GM12878 (cell line): ENCODE data around the gene C8G. TPM values are rescaled to one million over a fixed set of nuclear protein-coding genes. Genes with fewer than 3 reads are reported as not detected.
A peak's percentile ranks its signal among the peaks of the same experiment; 100 is the strongest.

Source experiments
- ATF2 ChIP-seq: IDR thresholded peaks from 2 replicates; pipeline ENCODE4 v1.6.1; 2012; ENCODE audit warnings: low read length, inconsistent platforms
- BACH1 ChIP-seq: fragments of 450-650 bp; IDR thresholded peaks from 2 replicates; pipeline ENCODE4 v1.6.1; 2017; ENCODE audit warnings: mild to moderate bottlenecking, borderline replicate concordance
- BHLHE40 ChIP-seq, 2 experiments: fragments of 450-650 bp in 1 of 2; IDR thresholded peaks; 2 replicates each; pipeline ENCODE4 v1.6.1; 2011 to 2017; ENCODE audit warnings: low read depth in 2 of 2, borderline replicate concordance in 1 of 2, improper control_type of control experiment in 1 of 2, low read length in 1 of 2, mild to moderate bottlenecking in 1 of 2
- CBFB ChIP-seq: IDR thresholded peaks from 2 replicates; pipeline ENCODE4 v1.6.1; 2016; ENCODE audit warnings: antibody characterized with exemption, low read depth
- DPF2 ChIP-seq: fragments of 450-650 bp; IDR thresholded peaks from 2 replicates; pipeline ENCODE4 v1.6.1; 2017; ENCODE audit warnings: mild to moderate bottlenecking
- HDGF ChIP-seq: fragments of 450-650 bp; IDR thresholded peaks from 2 replicates; pipeline ENCODE4 v1.6.1; 2016; ENCODE audit warnings: antibody characterized with exemption
- IKZF2 ChIP-seq, 2 experiments: fragments of 450-650 bp; IDR thresholded peaks; 2 replicates each; pipeline ENCODE4 v1.6.1; 2017; ENCODE audit warnings: mild to moderate bottlenecking in 2 of 2, moderate library complexity in 2 of 2
- MLLT1 ChIP-seq: fragments of 450-650 bp; IDR thresholded peaks from 2 replicates; pipeline ENCODE4 v1.6.1; 2016; ENCODE audit warnings: mild to moderate bottlenecking
- MTA3 ChIP-seq: IDR thresholded peaks from 2 replicates; pipeline ENCODE4 v1.6.1; 2012; ENCODE audit warnings: low read length, inconsistent platforms, borderline replicate concordance
- NR2F1 ChIP-seq: fragments of 450-650 bp; conservative IDR thresholded peaks from 2 replicates; pipeline ENCODE4 v1.6.1; 2017; ENCODE audit warnings: mild to moderate bottlenecking
- RELA ChIP-seq: fragments of 450-650 bp; IDR thresholded peaks from 2 replicates; pipeline ENCODE4 v1.8.0; 2014; ENCODE audit warnings: borderline replicate concordance; ENCODE audit not compliant: partially characterized antibody
- SIN3A ChIP-seq: IDR thresholded peaks from 2 replicates; pipeline ENCODE4 v1.6.1; 2012; ENCODE audit warnings: low read depth, low read length, improper control_type of control experiment
- SREBF1 ChIP-seq: IDR thresholded peaks from 2 replicates; pipeline ENCODE4 v1.6.1; 2012; ENCODE audit warnings: mild to moderate bottlenecking, low read length
- polyA plus RNA-seq, 11 experiments: library from polyadenylated mRNA; depleted of rRNA in 4 of 11; unstranded in 6 of 11; stranded (reverse) in 5 of 11; fragments of >200 nt; fragmentation: Nextera tagmentation in 4 of 11; fragmentation: Illumina TruSeq in 1 of 11; extraction: Ambion mirVana in 4 of 11; extraction: Trizol in 1 of 11; gene quantifications; 1 replicate in 1 of 11; 2 replicates in 10 of 11; pipeline versions ENCODE4 v1.2.1 to v1.2.3, GENCODE V29; 2011 to 2016; ENCODE audit warnings: inconsistent platforms in 2 of 11, missing spikeins in 2 of 11, low read depth in 1 of 11
- total RNA-seq, 4 experiments: library from RNA; depleted of rRNA in 3 of 4; stranded (reverse); fragments of >200 nt in 3 of 4; fragmentation: Illumina TruSeq in 1 of 4; extraction: Trizol in 1 of 4; gene quantifications; 2 replicates each; pipeline versions ENCODE4 v1.2.1 to v1.2.3, GENCODE V29; 2013 to 2021
- TF ChIP-seq, protein P1 (sequence below): fragments of 450-650 bp; IDR thresholded peaks from 2 replicates; pipeline ENCODE4 v1.6.1; 2017; ENCODE audit warnings: mild to moderate bottlenecking, moderate library complexity
- TF ChIP-seq, protein P2 (sequence below): fragments of 450-650 bp; formaldehyde crosslinking; IDR thresholded peaks from 2 replicates; pipeline ENCODE4 v1.4.0; 2022; ENCODE audit warnings: mild to moderate bottlenecking, moderate library complexity
- TF ChIP-seq, protein P3 (sequence below): fragments of 450-650 bp; IDR thresholded peaks from 2 replicates; pipeline ENCODE4 v1.6.1; 2017; ENCODE audit warnings: antibody characterized with exemption, mild to moderate bottlenecking, moderate library complexity

The C8G gene
- total and polyA plus RNA-seq, 10 of the 15 experiments (the other 5 are each of a cell fraction or from before 2014, with no cell fraction given), result 0.26 to 0.69 (median 0.50) TPM; not detected in 7

DNA sequence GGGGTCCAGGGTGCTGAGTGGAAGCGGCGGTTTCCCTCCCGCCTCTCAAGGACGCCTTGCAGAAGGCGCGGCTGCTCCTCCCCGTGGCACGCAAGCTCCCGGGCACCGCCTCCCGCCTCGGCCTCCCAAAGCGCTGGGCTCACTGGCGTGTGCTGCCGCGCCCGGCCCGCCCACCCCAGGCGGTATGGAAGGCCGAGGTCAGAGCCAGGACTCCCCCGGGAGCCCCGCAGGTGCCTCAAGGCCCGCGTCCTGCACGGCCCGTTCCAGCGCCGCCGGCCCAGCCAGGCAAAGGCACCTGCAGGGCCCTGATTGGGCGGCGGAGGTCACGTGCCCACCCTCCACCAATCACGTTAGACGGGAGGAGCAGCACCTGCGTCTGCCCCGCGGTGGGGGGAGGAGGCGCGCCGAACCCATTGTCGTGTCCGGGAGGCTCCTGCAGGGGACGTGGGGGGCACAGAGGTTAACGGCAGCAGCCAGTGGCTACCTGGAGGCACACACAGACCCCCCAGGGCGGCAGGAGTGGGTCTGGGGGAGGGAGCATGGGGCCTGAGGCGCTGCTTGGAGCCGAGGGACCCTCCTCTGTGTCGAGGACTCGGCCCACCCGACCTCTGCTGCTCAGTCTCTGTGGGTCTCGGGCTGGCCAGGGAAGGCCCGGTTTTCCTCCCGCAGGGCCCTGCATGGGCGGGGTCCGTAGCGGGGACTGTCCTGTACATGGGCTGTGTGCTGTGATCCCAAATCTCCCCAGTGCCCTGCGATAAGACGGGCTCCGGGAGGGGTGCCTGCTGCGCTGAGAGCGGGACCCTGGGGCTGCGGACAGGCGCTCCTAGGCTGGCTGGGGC, 5.0 kb downstream of the C8G start (continued):
- TF ChIP-seq BHLHE40 (IDR thresholded peaks at IDR 0.05; ENCODE audit: borderline replicate concordance in 1 of 2, low read depth in 2 of 2, low read length in 1 of 2) (peak; percentile 74 to 98), CBFB (no peak), MTA3 (no peak), HDGF (peak; percentile 78), SIN3A (0 out of 2 replicates have a peak, but pooled peaks have one; percentile 10), NR2F1 (peak; percentile 82), IKZF2 (IDR thresholded peaks at IDR 0.05) (no peak), DPF2 (0 out of 2 replicates have a peak, but pooled peaks have one; percentile 53), SREBF1 (no peak), RELA (peak; percentile 38), MLLT1 (peak; percentile 50), BACH1 (0 out of 2 replicates have a peak, but pooled peaks have one; percentile 28), ATF2 (no peak)
- TF ChIP-seq, protein P1, sequence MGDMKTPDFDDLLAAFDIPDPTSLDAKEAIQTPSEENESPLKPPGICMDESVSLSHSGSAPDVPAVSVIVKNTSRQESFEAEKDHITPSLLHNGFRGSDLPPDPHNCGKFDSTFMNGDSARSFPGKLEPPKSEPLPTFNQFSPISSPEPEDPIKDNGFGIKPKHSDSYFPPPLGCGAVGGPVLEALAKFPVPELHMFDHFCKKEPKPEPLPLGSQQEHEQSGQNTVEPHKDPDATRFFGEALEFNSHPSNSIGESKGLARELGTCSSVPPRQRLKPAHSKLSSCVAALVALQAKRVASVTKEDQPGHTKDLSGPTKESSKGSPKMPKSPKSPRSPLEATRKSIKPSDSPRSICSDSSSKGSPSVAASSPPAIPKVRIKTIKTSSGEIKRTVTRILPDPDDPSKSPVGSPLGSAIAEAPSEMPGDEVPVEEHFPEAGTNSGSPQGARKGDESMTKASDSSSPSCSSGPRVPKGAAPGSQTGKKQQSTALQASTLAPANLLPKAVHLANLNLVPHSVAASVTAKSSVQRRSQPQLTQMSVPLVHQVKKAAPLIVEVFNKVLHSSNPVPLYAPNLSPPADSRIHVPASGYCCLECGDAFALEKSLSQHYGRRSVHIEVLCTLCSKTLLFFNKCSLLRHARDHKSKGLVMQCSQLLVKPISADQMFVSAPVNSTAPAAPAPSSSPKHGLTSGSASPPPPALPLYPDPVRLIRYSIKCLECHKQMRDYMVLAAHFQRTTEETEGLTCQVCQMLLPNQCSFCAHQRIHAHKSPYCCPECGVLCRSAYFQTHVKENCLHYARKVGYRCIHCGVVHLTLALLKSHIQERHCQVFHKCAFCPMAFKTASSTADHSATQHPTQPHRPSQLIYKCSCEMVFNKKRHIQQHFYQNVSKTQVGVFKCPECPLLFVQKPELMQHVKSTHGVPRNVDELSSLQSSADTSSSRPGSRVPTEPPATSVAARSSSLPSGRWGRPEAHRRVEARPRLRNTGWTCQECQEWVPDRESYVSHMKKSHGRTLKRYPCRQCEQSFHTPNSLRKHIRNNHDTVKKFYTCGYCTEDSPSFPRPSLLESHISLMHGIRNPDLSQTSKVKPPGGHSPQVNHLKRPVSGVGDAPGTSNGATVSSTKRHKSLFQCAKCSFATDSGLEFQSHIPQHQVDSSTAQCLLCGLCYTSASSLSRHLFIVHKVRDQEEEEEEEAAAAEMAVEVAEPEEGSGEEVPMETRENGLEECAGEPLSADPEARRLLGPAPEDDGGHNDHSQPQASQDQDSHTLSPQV, result no peak
- TF ChIP-seq, protein P2, sequence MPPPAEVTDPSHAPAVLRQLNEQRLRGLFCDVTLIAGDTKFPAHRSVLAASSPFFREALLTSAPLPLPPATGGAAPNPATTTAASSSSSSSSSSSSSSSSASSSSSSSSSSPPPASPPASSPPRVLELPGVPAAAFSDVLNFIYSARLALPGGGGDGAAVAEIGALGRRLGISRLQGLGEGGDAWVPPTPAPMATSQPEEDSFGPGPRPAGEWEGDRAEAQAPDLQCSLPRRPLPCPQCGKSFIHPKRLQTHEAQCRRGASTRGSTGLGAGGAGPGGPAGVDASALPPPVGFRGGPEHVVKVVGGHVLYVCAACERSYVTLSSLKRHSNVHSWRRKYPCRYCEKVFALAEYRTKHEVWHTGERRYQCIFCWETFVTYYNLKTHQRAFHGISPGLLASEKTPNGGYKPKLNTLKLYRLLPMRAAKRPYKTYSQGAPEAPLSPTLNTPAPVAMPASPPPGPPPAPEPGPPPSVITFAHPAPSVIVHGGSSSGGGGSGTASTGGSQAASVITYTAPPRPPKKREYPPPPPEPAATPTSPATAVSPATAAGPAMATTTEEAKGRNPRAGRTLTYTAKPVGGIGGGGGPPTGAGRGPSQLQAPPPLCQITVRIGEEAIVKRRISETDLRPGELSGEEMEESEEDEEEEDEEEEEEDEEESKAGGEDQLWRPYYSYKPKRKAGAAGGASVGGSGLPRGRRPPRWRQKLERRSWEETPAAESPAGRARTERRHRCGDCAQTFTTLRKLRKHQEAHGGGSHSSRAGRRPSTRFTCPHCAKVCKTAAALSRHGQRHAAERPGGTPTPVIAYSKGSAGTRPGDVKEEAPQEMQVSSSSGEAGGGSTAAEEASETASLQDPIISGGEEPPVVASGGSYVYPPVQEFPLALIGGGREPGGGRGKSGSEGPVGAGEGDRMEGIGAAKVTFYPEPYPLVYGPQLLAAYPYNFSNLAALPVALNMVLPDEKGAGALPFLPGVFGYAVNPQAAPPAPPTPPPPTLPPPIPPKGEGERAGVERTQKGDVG (CRISPR knock-in tag), result peak; percentile 34; the same call in 1 of the 2 replicates
- TF ChIP-seq, protein P3, sequence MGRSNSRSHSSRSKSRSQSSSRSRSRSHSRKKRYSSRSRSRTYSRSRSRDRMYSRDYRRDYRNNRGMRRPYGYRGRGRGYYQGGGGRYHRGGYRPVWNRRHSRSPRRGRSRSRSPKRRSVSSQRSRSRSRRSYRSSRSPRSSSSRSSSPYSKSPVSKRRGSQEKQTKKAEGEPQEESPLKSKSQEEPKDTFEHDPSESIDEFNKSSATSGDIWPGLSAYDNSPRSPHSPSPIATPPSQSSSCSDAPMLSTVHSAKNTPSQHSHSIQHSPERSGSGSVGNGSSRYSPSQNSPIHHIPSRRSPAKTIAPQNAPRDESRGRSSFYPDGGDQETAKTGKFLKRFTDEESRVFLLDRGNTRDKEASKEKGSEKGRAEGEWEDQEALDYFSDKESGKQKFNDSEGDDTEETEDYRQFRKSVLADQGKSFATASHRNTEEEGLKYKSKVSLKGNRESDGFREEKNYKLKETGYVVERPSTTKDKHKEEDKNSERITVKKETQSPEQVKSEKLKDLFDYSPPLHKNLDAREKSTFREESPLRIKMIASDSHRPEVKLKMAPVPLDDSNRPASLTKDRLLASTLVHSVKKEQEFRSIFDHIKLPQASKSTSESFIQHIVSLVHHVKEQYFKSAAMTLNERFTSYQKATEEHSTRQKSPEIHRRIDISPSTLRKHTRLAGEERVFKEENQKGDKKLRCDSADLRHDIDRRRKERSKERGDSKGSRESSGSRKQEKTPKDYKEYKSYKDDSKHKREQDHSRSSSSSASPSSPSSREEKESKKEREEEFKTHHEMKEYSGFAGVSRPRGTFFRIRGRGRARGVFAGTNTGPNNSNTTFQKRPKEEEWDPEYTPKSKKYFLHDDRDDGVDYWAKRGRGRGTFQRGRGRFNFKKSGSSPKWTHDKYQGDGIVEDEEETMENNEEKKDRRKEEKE, result no peak
